ENCODE measurements around the gene FGF2. TPM values are rescaled to one million over a fixed set of nuclear protein-coding genes. Genes with fewer than 3 reads are reported as not detected.

Gene FGF2
- total RNA-seq, 1 experiment from 2014 or later, result 99.0 TPM

GRCh38 chr4:122901247-122902010, 74.8 kb downstream of the FGF2 start:
- TF ChIP-seq CTCF (conservative IDR thresholded peaks at IDR 0.05), result no peak

More at GRCh38 chr4:122901247-122902010, 74.8 kb downstream of the FGF2 start:
- no peak overlapping the region for H3K4me2 ChIP-seq (ENCODE audit: insufficient read depth, insufficient read length, low read length)
- H4K5ac ChIP-seq (ENCODE audit: insufficient read length, low read depth, low read length), result no peak overlapping the region
- peaks cover 27 to 43% of the 10 kb centered on the region in 2 experiments for H3K4me1 Mint-ChIP-seq
- no peak overlapping the region for H2AK5ac ChIP-seq (ENCODE audit: insufficient read length, low read length)
- no peak overlapping the region for H4K91ac ChIP-seq (ENCODE audit: insufficient read length, low read depth, low read length)
- no peaks in the 10 kb centered on the region for H3K79me2 ChIP-seq (ENCODE audit: insufficient read depth, low read length)
- peaks cover 0 to 3% of the 10 kb centered on the region in 2 experiments; a peak in 2 of 5 replicates for H3K9me3 Mint-ChIP-seq
- H3K79me1 ChIP-seq (ENCODE audit: insufficient read depth, low read depth, low read length, poor library complexity, severe bottlenecking), result no peaks in the 10 kb centered on the region
- no peak overlapping the region for H3K18ac ChIP-seq (ENCODE audit: insufficient read length, low read depth, low read length)
- no peak overlapping the region for H2BK15ac ChIP-seq (ENCODE audit: low read depth, low read length)
- H3K14ac ChIP-seq (ENCODE audit: insufficient read depth, low read length), result no peak overlapping the region
- H3K4ac ChIP-seq (ENCODE audit: low read depth, low read length), result no peak overlapping the region
- no peak overlapping the region for H3T11ph ChIP-seq (ENCODE audit: low read length)
- H2BK5ac ChIP-seq (ENCODE audit: insufficient read length, low read length), result no peak overlapping the region
- H3K36me3 Mint-ChIP-seq (ENCODE audit: insufficient read depth in 1 of 3, low read depth in 3 of 3), result peaks cover 10 to 26% (median 21%) of the 10 kb centered on the region in 3 experiments
- no peak for DNase-seq
- no peaks in the 10 kb centered on the region; the same call in 1 of the 2 replicates for H3K4me1 ChIP-seq (ENCODE audit: insufficient read depth, low read length)
- no peaks in the 10 kb centered on the region for H4K20me1 ChIP-seq (ENCODE audit: control insufficient read depth, insufficient read depth, insufficient read length)
- H2BK12ac ChIP-seq (ENCODE audit: insufficient read length, low read depth, low read length), result no peak overlapping the region
- H3K27me3 ChIP-seq (ENCODE audit: insufficient read depth, low read length), result no peaks in the 10 kb centered on the region
- no peaks in the 10 kb centered on the region for H3K9me3 ChIP-seq (ENCODE audit: control insufficient read depth, low read depth, low read length)
- H3K23me2 ChIP-seq (ENCODE audit: insufficient read length, low read depth, low read length, poor library complexity, severe bottlenecking), result no peaks in the 10 kb centered on the region
- H3K27ac ChIP-seq (ENCODE audit: insufficient read length, low read depth, low read length), result no peak overlapping the region
- no peak overlapping the region for H2BK20ac ChIP-seq (ENCODE audit: low read depth, low read length, poor library complexity, severe bottlenecking)
- no peak overlapping the region for H3K23ac ChIP-seq (ENCODE audit: insufficient read length, low read depth, low read length)
- H3K27me3 Mint-ChIP-seq (ENCODE audit: low read depth), result no peaks in the 10 kb centered on the region
- H3K56ac ChIP-seq (ENCODE audit: insufficient read length, low read depth, low read length), result no peak overlapping the region
- no peak overlapping the region for H3K9ac ChIP-seq (ENCODE audit: extremely low read depth, insufficient read length, low read length)
- H4K8ac ChIP-seq (replicated peaks; ENCODE audit: insufficient read length, low read depth, low read length), result no peak overlapping the region
- peak overlapping the region in 2 of 3 experiments; percentile 53 to 79; a peak in 2 of 7 replicates for H3K27ac Mint-ChIP-seq
- H2AFZ ChIP-seq (ENCODE audit: low read length), result no peak overlapping the region
- no CpG with 5 or more reads among the region's 2 CpGs for WGBS (ENCODE audit: extremely low coverage, insufficient read length, low lambda C conversion rate)
- no peak overlapping the region for H3K4me3 Mint-ChIP-seq
- H2BK120ac ChIP-seq (ENCODE audit: low read depth, low read length, poor library complexity, severe bottlenecking), result no peak overlapping the region

All from H9 (cell line).